ENCODE measurements around the gene DHX32. TPM values are rescaled to one million over a fixed set of nuclear protein-coding genes. Genes with fewer than 3 reads are reported as not detected.

The DHX32 gene
- total RNA-seq, 1 experiment from 2014 or later, result 12.0 TPM

- no peak overlapping the region for H4K5ac ChIP-seq (ENCODE audit: insufficient read length, low read depth, low read length)
- no peak overlapping the region for H2AK5ac ChIP-seq (ENCODE audit: insufficient read length, low read length)
- TF ChIP-seq CTCF (conservative IDR thresholded peaks at IDR 0.05), result no peak
- no peaks in the 10 kb centered on the region for H4K20me1 ChIP-seq (ENCODE audit: control insufficient read depth, insufficient read depth, insufficient read length)
- no peak overlapping the region for H3K9ac ChIP-seq (ENCODE audit: extremely low read depth, insufficient read length, low read length)
- H4K91ac ChIP-seq (ENCODE audit: insufficient read length, low read depth, low read length), result no peak overlapping the region
- H3K27ac Mint-ChIP-seq, result no peak overlapping the region
- H2BK15ac ChIP-seq (ENCODE audit: low read depth, low read length), result no peak overlapping the region
- H3K79me1 ChIP-seq (ENCODE audit: insufficient read depth, low read depth, low read length, poor library complexity, severe bottlenecking), result no peaks in the 10 kb centered on the region
- no peak overlapping the region for H3T11ph ChIP-seq (ENCODE audit: low read length)
- no peak overlapping the region for H3K4ac ChIP-seq (ENCODE audit: low read depth, low read length)
- H2BK5ac ChIP-seq (ENCODE audit: insufficient read length, low read length), result no peak overlapping the region
- no peak overlapping the region for H3K14ac ChIP-seq (ENCODE audit: insufficient read depth, low read length)
- no peak overlapping the region for H3K27ac ChIP-seq (ENCODE audit: insufficient read length, low read depth, low read length)
- H4K8ac ChIP-seq (replicated peaks; ENCODE audit: insufficient read length, low read depth, low read length), result no peak overlapping the region
- no peak overlapping the region for H2AFZ ChIP-seq (ENCODE audit: low read length)
- no peaks in the 10 kb centered on the region; the same call in 1 of the 2 replicates for H3K27me3 Mint-ChIP-seq (ENCODE audit: low read depth)
- H2BK12ac ChIP-seq (ENCODE audit: insufficient read length, low read depth, low read length), result no peak overlapping the region
- H3K4me1 ChIP-seq (ENCODE audit: insufficient read depth, low read length), result no peaks in the 10 kb centered on the region
- H2BK120ac ChIP-seq (ENCODE audit: low read depth, low read length, poor library complexity, severe bottlenecking), result no peak overlapping the region
- no peak overlapping the region for H2BK20ac ChIP-seq (ENCODE audit: low read depth, low read length, poor library complexity, severe bottlenecking)
- WGBS (ENCODE audit: extremely low coverage, insufficient read length, low lambda C conversion rate), result no CpG with 5 or more reads among the region's 4 CpGs
- peaks cover 0 to 6% (median 0%) of the 10 kb centered on the region in 3 experiments; a peak in 3 of 7 replicates for H3K36me3 Mint-ChIP-seq (ENCODE audit: insufficient read depth in 1 of 3, low read depth in 3 of 3)
- H3K18ac ChIP-seq (ENCODE audit: insufficient read length, low read depth, low read length), result no peak overlapping the region
- no peak overlapping the region for H3K56ac ChIP-seq (ENCODE audit: insufficient read length, low read depth, low read length)
- H3K9me3 ChIP-seq (ENCODE audit: control insufficient read depth, low read depth, low read length), result peaks cover 6% of the 10 kb centered on the region
- no peaks in the 10 kb centered on the region for H3K79me2 ChIP-seq (ENCODE audit: insufficient read depth, low read length)
- H3K9me3 Mint-ChIP-seq, result peaks cover 4 to 5% of the 10 kb centered on the region in 2 experiments
- H3K23ac ChIP-seq (ENCODE audit: insufficient read length, low read depth, low read length), result no peak overlapping the region
- peaks cover 4 to 13% of the 10 kb centered on the region in 2 experiments for H3K4me1 Mint-ChIP-seq
- no peak overlapping the region for H3K4me2 ChIP-seq (ENCODE audit: insufficient read depth, insufficient read length, low read length)
- DNase-seq, result no peak
- no peak overlapping the region for H3K4me3 Mint-ChIP-seq
- no peaks in the 10 kb centered on the region for H3K27me3 ChIP-seq (ENCODE audit: insufficient read depth, low read length)
- no peaks in the 10 kb centered on the region for H3K23me2 ChIP-seq (ENCODE audit: insufficient read length, low read depth, low read length, poor library complexity, severe bottlenecking)
Measured at GRCh38 chr10:125929618-125930017, 48.5 kb upstream of the DHX32 start.
